Kidney (tissue), 14 donors: ENCODE measurements around the gene CD33. TPM values are rescaled to one million over a fixed set of nuclear protein-coding genes. Genes with fewer than 3 reads are reported as not detected.
A peak's percentile ranks its signal among the peaks of the same experiment; 100 is the strongest.

Experiments
- DNase-seq, 5 donors: peaks; one replicate each; pipeline ENCODE4 v3.0.0-alpha.2; 2013 to 2020
- FAIRE-seq: peaks from 2 replicates; lab custom pipeline; 2012; peaks lifted over from hg19 to GRCh38; lab: Jason Lieb, UNC
- H3K27ac ChIP-seq, 2 donors: one replicate each; pipeline ENCODE4 v1.7.0; 2013; ENCODE audit warnings: low read depth in 2 of 2, low read length in 2 of 2, inconsistent platforms in 1 of 2
- H3K27me3 ChIP-seq: one replicate; pipeline ENCODE4 v1.7.1; 2013; ENCODE audit warnings: low read length, inconsistent platforms; ENCODE audit not compliant: control insufficient read depth, insufficient read depth
- H3K36me3 ChIP-seq, 3 donors: one replicate each; pipeline versions ENCODE4 v1.7.0 to v1.7.1; 2013; ENCODE audit warnings: low read length in 3 of 3, control low read depth in 1 of 3, inconsistent platforms in 1 of 3; ENCODE audit not compliant: insufficient read depth in 3 of 3, control insufficient read depth in 2 of 3
- H3K4me1 ChIP-seq, 3 donors: one replicate each; pipeline versions ENCODE4 v1.7.0 to v1.7.1; 2013; ENCODE audit warnings: low read length in 3 of 3, inconsistent platforms in 1 of 3, low read depth in 1 of 3; ENCODE audit not compliant: control insufficient read depth in 2 of 3, insufficient read depth in 2 of 3
- H3K4me3 ChIP-seq, 3 donors: one replicate each; pipeline versions ENCODE4 v1.7.0 to v1.8.1; 2013; ENCODE audit warnings: low read length in 3 of 3, control low read depth in 1 of 3, inconsistent platforms in 1 of 3
- H3K9ac ChIP-seq, 3 donors: one replicate each; pipeline versions ENCODE4 v1.7.0 to v1.7.1; 2013; ENCODE audit warnings: low read length in 3 of 3, control low read depth in 1 of 3, inconsistent platforms in 1 of 3
- H3K9me3 ChIP-seq, 3 donors: one replicate each; pipeline versions ENCODE4 v1.7.0 to v1.7.1; 2013; ENCODE audit warnings: low read length in 3 of 3, control low read depth in 1 of 3, inconsistent platforms in 1 of 3; ENCODE audit not compliant: control insufficient read depth in 2 of 3, insufficient read depth in 1 of 3
- CTCF ChIP-seq: IDR thresholded peaks from 3 replicates; pipeline ENCODE4 v1.5.1; 2012; ENCODE audit warnings: mild to moderate bottlenecking, moderate library complexity, borderline replicate concordance; ENCODE audit not compliant: insufficient read depth; ENCODE audit errors: extremely low read depth
- intact Hi-C: fragments of 100-400 bp; cut with DNase I; formaldehyde crosslinking; loops from one replicate; pipeline ENCODE4 v1.11.1; 2022
- polyA plus RNA-seq: library from polyadenylated mRNA; stranded (reverse); fragments of 350-450 nt; fragmentation: Illumina TruSeq; extraction: RNeasy Lipid Tissue Mini Kit (QIAGEN cat#74804); gene quantifications from one replicate; pipeline ENCODE4 v1.2.3, GENCODE V29; 2014; ENCODE audit warnings: low read depth, low replicate concordance; ENCODE audit not compliant: insufficient read depth
- total RNA-seq: library from RNA; stranded (reverse); fragmentation: NEBNext Ultra II Directional; extraction: Animal tissue kit (Norgen Biotek cat#: 25700); gene quantifications from one replicate; pipeline ENCODE4 v1.2.1, GENCODE V29; 2021
- donor health status: control.
- donor health status: control.
- donor health status: control.
- donor health status: control.
- donor health status: control.
- donor health status: DM: yes; HTN: yes; CAD: no.
- donor health status: Normal renal cell carcinoma (clear cell type).

The CD33 gene
- total and polyA plus RNA-seq, 2 donors from 2014 or later: 2.6 to 14.0 TPM

GRCh38 chr19:51196181-51196580, 28.7 kb upstream of the CD33 start:
- Histone ChIP-seq H3K27ac (no peak overlapping the region), H3K4me3 (no peak overlapping the region), H3K4me1 (no peaks in the 10 kb centered on the region), H3K27me3 (no peaks in the 10 kb centered on the region), H3K9me3 (no peaks in the 10 kb centered on the region), H3K36me3 (no peaks in the 10 kb centered on the region), H3K9ac (no peak overlapping the region)
- no peak for FAIRE-seq
- intact Hi-C loops: no loop called here
- no peak for TF ChIP-seq CTCF
- DNase-seq: no peak

- intact Hi-C loops: no loop called here
- no peak for TF ChIP-seq CTCF
- Histone ChIP-seq H3K27ac (no peak overlapping the region), H3K4me1 (no peaks in the 10 kb centered on the region), H3K9ac (no peak overlapping the region), H3K4me3 (no peak overlapping the region), H3K27me3 (no peaks in the 10 kb centered on the region), H3K9me3 (no peaks in the 10 kb centered on the region), H3K36me3 (no peaks in the 10 kb centered on the region)
- FAIRE-seq: no peak
- DNase-seq: no peak
Measured at GRCh38 chr19:51198641-51199040, 26.2 kb upstream of the CD33 start.

- FAIRE-seq (no peak), DNase-seq (peak in 4 of 5 donors; percentile 57 to 69 (median 63))
- no peak overlapping the region for H3K9ac ChIP-seq
- H3K27me3 ChIP-seq: no peaks in the 10 kb centered on the region
- no peak overlapping the region for H3K27ac ChIP-seq
- no peak overlapping the region for H3K4me3 ChIP-seq
- intact Hi-C loops: no loop called here
- H3K9me3 ChIP-seq: no peaks in the 10 kb centered on the region
- no peaks in the 10 kb centered on the region for H3K4me1 ChIP-seq
- no peak for TF ChIP-seq CTCF
- H3K36me3 ChIP-seq: no peaks in the 10 kb centered on the region
Measured at GRCh38 chr19:51200071-51200666, 24.7 kb upstream of the CD33 start.

GRCh38 chr19:51201712-51202111, 23.2 kb upstream of the CD33 start:
- Histone ChIP-seq H3K27me3 (no peaks in the 10 kb centered on the region), H3K9ac (no peak overlapping the region), H3K4me3 (no peak overlapping the region), H3K4me1 (no peaks in the 10 kb centered on the region), H3K27ac (no peak overlapping the region), H3K9me3 (no peaks in the 10 kb centered on the region), H3K36me3 (no peaks in the 10 kb centered on the region)
- FAIRE-seq (no peak), DNase-seq (no peak)
- no peak for TF ChIP-seq CTCF
- intact Hi-C loops: no loop called here
